Ishikawa (cell line): Measurements from ENCODE around the gene PDE8A.

ENCODE experiments used
- CEBPB ChIP-seq: IDR thresholded peaks from 2 replicates; pipeline ENCODE4 v1.6.1; 2012
- CREB1 ChIP-seq: IDR thresholded peaks from 2 replicates; pipeline ENCODE4 v1.6.1; 2012; ENCODE audit warnings: low read depth
- EGR1 ChIP-seq: IDR thresholded peaks from 2 replicates; pipeline ENCODE4 v1.6.1; 2012
- EP300 ChIP-seq: IDR thresholded peaks from 2 replicates; pipeline ENCODE4 v1.6.1; 2012; ENCODE audit warnings: borderline replicate concordance
- FOXM1 ChIP-seq: IDR thresholded peaks from 2 replicates; pipeline ENCODE4 v1.6.1; 2012; ENCODE audit warnings: low read depth, borderline replicate concordance
- NFIC ChIP-seq: IDR thresholded peaks from 2 replicates; pipeline ENCODE4 v1.6.1; 2012
- RAD21 ChIP-seq: IDR thresholded peaks from 2 replicates; pipeline ENCODE4 v1.6.1; 2012; ENCODE audit warnings: low read depth
- TAF1 ChIP-seq: IDR thresholded peaks from 2 replicates; pipeline ENCODE4 v1.6.1; 2012; ENCODE audit warnings: low read depth, mild to moderate bottlenecking
- TCF12 ChIP-seq: IDR thresholded peaks from 2 replicates; pipeline ENCODE4 v1.6.1; 2012; ENCODE audit warnings: low read depth
- TEAD4 ChIP-seq: IDR thresholded peaks from 2 replicates; pipeline ENCODE4 v1.6.1; 2012
- YY1 ChIP-seq: IDR thresholded peaks from 2 replicates; pipeline ENCODE4 v1.6.1; 2012; ENCODE audit warnings: low read depth
- ZBTB7A ChIP-seq: IDR thresholded peaks from 2 replicates; pipeline ENCODE4 v1.6.1; 2012; ENCODE audit warnings: low read depth
- TF ChIP-seq, protein P1 (sequence below): IDR thresholded peaks from 2 replicates; pipeline ENCODE4 v1.6.1; 2012
- TF ChIP-seq, protein P2 (sequence below): IDR thresholded peaks from 2 replicates; pipeline ENCODE4 v1.6.1; 2012
- TF ChIP-seq, protein P3 (sequence below): IDR thresholded peaks from 2 replicates; pipeline ENCODE4 v1.6.1; 2012; ENCODE audit warnings: low read depth, mild to moderate bottlenecking

The PDE8A gene

DNA sequence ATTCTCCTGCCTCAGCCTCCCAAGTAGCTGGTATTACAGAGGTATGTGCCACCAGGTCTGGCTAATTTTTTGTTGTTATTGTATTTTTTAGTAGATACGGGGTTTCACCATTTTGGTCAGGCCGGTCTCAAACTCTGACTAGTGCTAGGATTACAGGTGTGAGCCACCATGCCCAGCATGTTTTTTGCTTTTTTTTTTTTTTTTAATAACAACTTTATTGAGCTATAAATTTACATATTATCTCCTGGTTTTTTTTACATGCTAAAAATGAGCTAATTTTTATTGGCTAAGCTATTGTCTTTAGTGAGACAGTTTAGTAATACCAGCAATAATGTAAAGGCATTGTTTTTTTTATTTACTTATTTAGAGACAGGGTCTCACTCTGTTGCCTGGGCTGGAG is 105.2 kb downstream of the PDE8A start:
- TF ChIP-seq ZBTB7A, result no peak
- no peak for TF ChIP-seq RAD21

DNA sequence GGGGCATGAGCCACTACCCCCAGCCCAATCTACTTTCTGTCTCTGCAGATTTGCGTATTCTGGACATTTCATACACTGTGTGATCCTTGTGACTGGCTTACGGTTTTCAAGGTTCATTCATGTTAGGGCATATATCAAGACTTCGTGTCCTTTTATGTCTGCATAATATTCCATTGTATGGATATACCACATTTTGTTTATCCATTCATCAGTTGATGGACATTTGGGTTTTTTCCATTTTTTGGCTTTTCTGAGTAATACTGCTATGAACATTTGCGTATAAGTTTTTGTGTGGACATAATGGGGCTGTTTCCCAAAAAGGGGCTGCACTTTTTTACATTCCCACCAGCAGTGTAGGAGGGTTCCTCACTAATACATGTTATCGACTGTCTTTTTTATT is 106.6 kb downstream of the PDE8A start:
- TF ChIP-seq FOXM1 (no peak), YY1 (no peak), TEAD4 (no peak), TCF12 (no peak)

DNA sequence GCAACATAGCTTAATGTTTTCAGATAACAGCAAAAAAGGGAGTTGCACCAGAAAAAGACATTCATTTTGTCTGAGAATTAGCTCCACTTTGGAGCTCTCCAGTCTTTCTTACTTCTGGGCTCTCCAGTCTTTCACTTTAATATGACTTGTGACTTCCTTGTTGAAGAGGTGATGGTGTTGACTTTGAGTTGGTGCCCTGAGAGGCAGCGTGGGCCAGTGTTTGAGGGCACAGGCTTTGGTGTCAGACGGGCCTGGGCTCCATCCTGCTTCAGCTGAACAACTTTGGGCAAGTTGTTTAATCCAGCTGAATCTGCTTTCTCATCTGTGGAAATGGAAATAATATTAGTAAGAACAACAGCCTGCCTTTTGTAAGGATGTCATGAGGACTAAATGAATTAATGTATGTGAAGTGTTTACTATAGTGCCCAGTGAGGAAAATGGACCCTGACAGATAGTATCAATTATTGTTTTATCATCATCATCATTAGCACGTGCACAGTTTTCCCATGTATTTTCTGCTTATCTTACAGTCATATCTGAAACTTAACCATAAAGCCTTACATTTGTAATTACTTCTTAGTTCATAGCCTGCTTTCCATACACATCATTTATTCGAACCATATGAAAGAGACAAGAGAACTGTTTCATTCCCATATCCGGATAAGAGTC is 108.4 kb downstream of the PDE8A start:
- TF ChIP-seq, protein P1, sequence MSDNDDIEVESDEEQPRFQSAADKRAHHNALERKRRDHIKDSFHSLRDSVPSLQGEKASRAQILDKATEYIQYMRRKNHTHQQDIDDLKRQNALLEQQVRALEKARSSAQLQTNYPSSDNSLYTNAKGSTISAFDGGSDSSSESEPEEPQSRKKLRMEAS, result no peak
- TF ChIP-seq, protein P2, sequence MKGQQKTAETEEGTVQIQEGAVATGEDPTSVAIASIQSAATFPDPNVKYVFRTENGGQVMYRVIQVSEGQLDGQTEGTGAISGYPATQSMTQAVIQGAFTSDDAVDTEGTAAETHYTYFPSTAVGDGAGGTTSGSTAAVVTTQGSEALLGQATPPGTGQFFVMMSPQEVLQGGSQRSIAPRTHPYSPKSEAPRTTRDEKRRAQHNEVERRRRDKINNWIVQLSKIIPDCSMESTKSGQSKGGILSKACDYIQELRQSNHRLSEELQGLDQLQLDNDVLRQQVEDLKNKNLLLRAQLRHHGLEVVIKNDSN, result no peak
- TF ChIP-seq TCF12 (no peak), EP300 (no peak), NFIC (no peak), TAF1 (no peak), TEAD4 (no peak), FOXM1 (no peak), ZBTB7A (no peak), CEBPB (no peak), YY1 (no peak), CREB1 (no peak), EGR1 (no peak), RAD21 (no peak)
- TF ChIP-seq, protein P3, sequence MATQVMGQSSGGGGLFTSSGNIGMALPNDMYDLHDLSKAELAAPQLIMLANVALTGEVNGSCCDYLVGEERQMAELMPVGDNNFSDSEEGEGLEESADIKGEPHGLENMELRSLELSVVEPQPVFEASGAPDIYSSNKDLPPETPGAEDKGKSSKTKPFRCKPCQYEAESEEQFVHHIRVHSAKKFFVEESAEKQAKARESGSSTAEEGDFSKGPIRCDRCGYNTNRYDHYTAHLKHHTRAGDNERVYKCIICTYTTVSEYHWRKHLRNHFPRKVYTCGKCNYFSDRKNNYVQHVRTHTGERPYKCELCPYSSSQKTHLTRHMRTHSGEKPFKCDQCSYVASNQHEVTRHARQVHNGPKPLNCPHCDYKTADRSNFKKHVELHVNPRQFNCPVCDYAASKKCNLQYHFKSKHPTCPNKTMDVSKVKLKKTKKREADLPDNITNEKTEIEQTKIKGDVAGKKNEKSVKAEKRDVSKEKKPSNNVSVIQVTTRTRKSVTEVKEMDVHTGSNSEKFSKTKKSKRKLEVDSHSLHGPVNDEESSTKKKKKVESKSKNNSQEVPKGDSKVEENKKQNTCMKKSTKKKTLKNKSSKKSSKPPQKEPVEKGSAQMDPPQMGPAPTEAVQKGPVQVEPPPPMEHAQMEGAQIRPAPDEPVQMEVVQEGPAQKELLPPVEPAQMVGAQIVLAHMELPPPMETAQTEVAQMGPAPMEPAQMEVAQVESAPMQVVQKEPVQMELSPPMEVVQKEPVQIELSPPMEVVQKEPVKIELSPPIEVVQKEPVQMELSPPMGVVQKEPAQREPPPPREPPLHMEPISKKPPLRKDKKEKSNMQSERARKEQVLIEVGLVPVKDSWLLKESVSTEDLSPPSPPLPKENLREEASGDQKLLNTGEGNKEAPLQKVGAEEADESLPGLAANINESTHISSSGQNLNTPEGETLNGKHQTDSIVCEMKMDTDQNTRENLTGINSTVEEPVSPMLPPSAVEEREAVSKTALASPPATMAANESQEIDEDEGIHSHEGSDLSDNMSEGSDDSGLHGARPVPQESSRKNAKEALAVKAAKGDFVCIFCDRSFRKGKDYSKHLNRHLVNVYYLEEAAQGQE, result no peak

DNA sequence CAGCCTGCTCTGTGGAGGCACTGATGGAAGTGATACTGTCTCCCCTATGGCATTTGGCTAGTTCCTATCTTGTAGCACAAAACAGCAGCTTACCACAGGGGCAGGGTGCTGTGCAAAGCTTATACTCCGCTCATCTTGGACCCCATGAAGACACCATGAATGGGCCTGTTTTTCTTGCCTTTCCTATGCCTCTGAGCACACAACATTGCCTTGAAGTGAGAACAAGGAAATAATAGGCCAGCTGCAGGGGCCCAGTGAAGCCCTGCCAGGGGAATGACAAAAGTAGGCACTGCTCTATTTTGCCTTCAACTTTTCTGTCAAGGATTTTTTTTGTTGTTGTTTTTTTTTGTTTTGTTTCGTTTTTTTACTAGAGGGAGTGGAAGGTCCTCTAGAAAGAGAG is 110.3 kb downstream of the PDE8A start:
- TF ChIP-seq EGR1, result no peak
- TF ChIP-seq FOXM1, result no peak
- TF ChIP-seq CREB1, result no peak
- TF ChIP-seq TAF1, result no peak
- no peak for TF ChIP-seq YY1
- TF ChIP-seq, protein P2, result no peak
- TF ChIP-seq, protein P3, result no peak
- no peak for TF ChIP-seq NFIC
- no peak for TF ChIP-seq TEAD4
- TF ChIP-seq, protein P1, result no peak
- TF ChIP-seq CEBPB, result no peak

DNA sequence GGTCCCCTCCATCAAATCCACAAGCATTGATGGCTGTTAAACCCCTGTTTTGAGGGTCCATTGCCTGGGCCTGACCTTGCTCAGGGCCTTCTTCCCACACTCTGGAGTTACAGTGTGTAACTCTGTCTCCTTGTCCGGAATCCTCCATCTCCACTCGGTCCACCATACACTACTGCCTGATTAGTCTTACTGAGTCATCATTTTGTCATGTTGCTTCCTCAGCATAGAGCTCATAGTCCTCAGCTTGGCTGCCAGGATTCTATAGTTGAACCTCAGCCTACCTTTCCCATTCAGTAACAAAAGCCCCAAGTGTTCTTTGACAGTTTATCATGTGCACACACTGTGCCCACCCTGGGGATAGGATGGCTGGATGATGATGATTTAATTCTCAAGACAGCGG is 113.0 kb downstream of the PDE8A start:
- TF ChIP-seq CREB1 (no peak), EP300 (no peak), FOXM1 (no peak), ZBTB7A (no peak), YY1 (no peak), NFIC (no peak), CEBPB (no peak), TEAD4 (no peak), TCF12 (no peak), RAD21 (no peak), TAF1 (no peak)
- TF ChIP-seq, protein P3, result no peak
- TF ChIP-seq, protein P2, result no peak
- TF ChIP-seq, protein P1, result no peak
